ENCODE data around the gene KCTD11.
A peak's percentile ranks its signal among the peaks of the same experiment; 100 is the strongest.
"Not testable (repeated sequence)": the region's sequence is repeated elsewhere in the genome, so short reads cannot be mapped to it uniquely, and the experiment has no call there.

KCTD11 gene

GRCh38 chr17:7365963-7366362 is 14.0 kb downstream of the KCTD11 start:
- H3K9me3 Mint-ChIP-seq; H3K4me3 Mint-ChIP-seq; H3K4me1 Mint-ChIP-seq; DNase-seq; ATAC-seq (replicated peaks); H3K27ac Mint-ChIP-seq; H3K36me3 Mint-ChIP-seq: not testable (repeated sequence)
- H3K27me3 Mint-ChIP-seq: peaks cover 7 to 20% of the 10 kb centered on the region in 2 donors

- Mint-ChIP-seq H3K27me3 (peaks cover 1 to 11% of the 10 kb centered on the region in 2 donors), H3K4me1 (peaks cover 0 to 10% of the 10 kb centered on the region in 2 donors), H3K4me3 (no peak overlapping the region), H3K27ac (no peak overlapping the region), H3K36me3 (no peaks in the 10 kb centered on the region), H3K9me3 (no peaks in the 10 kb centered on the region)
- no peak for DNase-seq
- ATAC-seq (replicated peaks): no peak
Measured at GRCh38 chr17:7367083-7367482, 15.1 kb downstream of the KCTD11 start.

DNA sequence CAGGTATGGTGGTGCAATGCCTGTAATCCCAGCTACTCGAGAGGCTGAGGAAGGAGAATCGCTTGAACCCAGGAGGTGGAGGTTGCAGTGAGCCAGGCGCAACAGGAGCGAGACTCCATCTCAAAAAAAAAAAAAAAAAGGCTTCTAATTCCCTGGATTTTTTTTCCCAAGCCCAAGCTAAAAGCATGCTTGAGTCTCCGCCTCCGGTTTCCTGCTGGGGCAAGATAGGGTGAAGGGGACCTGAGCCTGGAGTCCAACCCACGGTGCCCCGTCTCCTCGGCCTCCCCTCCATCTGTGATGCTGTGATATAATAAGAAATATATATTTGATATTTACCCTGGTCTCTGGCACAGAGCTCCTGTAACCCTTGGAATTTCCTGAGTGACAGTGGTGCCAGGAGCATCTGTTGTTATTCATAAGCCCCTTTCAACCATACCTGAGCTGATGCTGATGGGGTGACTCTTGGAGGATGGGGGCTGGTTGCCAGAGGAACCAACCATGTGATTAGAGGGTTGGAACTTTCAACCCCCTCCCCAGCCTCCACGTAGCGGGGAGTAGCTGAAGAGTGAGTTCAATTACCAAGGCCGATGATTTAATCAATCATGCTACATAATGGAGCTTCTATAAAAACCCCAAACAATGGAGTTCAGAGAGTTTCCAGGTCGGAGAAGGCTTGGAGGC is 16.1 kb downstream of the KCTD11 start:
- H3K27ac Mint-ChIP-seq: no peak overlapping the region
- no peaks in the 10 kb centered on the region for H3K9me3 Mint-ChIP-seq
- peaks cover 0 to 10% of the 10 kb centered on the region in 2 donors for H3K4me1 Mint-ChIP-seq
- ATAC-seq (replicated peaks) (no peak), DNase-seq (no peak)
- peaks cover 0 to 10% of the 10 kb centered on the region in 2 donors for H3K27me3 Mint-ChIP-seq
- H3K4me3 Mint-ChIP-seq: no peak overlapping the region
- H3K36me3 Mint-ChIP-seq: no peaks in the 10 kb centered on the region

DNA sequence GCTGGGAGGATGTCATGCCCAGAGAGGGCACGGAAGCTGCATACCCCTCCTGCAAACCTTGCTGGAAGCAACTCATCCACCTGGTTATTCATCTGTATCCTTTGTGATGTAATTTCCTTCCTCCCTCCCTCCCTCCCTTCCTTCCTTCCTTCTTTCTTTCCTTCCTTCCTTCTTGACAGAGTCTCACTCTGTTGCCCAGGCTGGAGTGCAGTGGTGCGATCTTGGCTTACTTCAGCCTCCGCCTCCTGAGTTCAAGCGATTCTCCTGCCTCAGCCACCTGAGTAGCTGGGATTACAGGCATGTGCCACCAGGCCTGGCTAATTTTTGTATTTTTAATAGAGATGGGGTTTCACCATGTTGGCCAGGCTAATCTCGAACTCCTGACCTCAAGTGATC is 16.6 kb downstream of the KCTD11 start:
- not testable (repeated sequence) for DNase-seq; H3K36me3 Mint-ChIP-seq; H3K4me3 Mint-ChIP-seq; H3K27ac Mint-ChIP-seq; ATAC-seq (replicated peaks); H3K4me1 Mint-ChIP-seq; H3K9me3 Mint-ChIP-seq; H3K27me3 Mint-ChIP-seq

- no peak overlapping the region for H3K4me3 Mint-ChIP-seq
- ATAC-seq (replicated peaks): no peak
- H3K27ac Mint-ChIP-seq: no peak overlapping the region
- H3K27me3 Mint-ChIP-seq: peaks cover 5 to 10% of the 10 kb centered on the region in 2 donors
- H3K9me3 Mint-ChIP-seq: no peaks in the 10 kb centered on the region
- H3K36me3 Mint-ChIP-seq: no peaks in the 10 kb centered on the region
- H3K4me1 Mint-ChIP-seq: peaks cover 0 to 10% of the 10 kb centered on the region in 2 donors
- no peak for DNase-seq
Measured at GRCh38 chr17:7369825-7370224, 17.9 kb downstream of the KCTD11 start.

GRCh38 chr17:7370853-7371252 is 18.9 kb downstream of the KCTD11 start:
- no peaks in the 10 kb centered on the region for H3K36me3 Mint-ChIP-seq
- no peak for DNase-seq
- no peak for ATAC-seq (replicated peaks)
- peaks cover 0 to 10% of the 10 kb centered on the region in 2 donors for H3K4me1 Mint-ChIP-seq
- peaks cover 5 to 10% of the 10 kb centered on the region in 2 donors for H3K27me3 Mint-ChIP-seq
- no peaks in the 10 kb centered on the region for H3K9me3 Mint-ChIP-seq
- H3K27ac Mint-ChIP-seq: no peak overlapping the region
- H3K4me3 Mint-ChIP-seq: no peak overlapping the region

DNA sequence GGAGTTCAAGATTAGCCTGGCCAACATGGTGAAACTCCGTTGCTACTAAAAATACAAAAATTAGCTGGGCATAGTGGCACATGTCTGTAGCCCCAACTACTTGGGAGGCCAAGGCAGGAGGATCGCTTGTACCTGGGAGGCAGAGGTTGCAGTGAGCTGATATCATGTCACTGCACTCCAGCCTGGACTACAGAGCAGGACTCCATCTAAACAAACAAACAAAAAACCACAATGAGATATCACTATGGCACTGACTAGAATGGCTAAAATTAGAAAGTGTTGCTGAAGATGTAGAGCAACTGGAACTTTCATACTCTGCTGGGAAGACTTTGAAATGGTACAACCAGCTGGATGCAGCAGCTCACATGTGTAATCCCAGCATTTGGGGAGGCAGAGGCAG is 22.4 kb downstream of the KCTD11 start:
- DNase-seq: no peak
- peaks cover 17 to 22% of the 10 kb centered on the region in 2 donors for H3K27me3 Mint-ChIP-seq
- peaks cover 4 to 5% of the 10 kb centered on the region in 2 donors for H3K9me3 Mint-ChIP-seq
- H3K36me3 Mint-ChIP-seq: peaks cover 0 to 3% of the 10 kb centered on the region in 2 donors
- no peak overlapping the region for H3K27ac Mint-ChIP-seq
- H3K4me1 Mint-ChIP-seq: no peaks in the 10 kb centered on the region
- H3K4me3 Mint-ChIP-seq: no peak overlapping the region
- ATAC-seq (replicated peaks): no peak

DNA sequence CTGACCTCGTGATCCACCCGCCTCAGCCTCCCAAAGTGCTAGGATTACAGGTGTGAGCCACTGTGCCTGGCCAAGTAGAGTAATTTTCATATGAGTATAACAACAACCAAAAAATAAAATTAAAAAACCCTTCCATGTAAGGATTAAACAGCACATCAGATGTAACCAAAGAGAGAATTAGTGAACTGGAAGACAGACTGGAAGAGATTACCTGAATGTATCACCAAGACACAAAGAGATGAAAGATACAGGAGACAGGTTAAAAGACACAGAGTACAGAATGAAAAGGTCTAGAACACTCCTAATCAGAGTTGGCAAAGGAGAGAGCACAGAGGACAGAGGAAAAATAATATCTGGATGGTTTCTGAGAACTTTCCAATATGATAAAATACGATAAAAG is 27.2 kb downstream of the KCTD11 start:
- Mint-ChIP-seq H3K27ac (no peak overlapping the region), H3K36me3 (peaks cover 0 to 3% of the 10 kb centered on the region in 2 donors), H3K9me3 (peaks cover 5% of the 10 kb centered on the region in 2 donors), H3K4me1 (peaks cover 12 to 13% of the 10 kb centered on the region in 2 donors), H3K4me3 (no peak overlapping the region), H3K27me3 (peaks cover 50 to 53% of the 10 kb centered on the region in 2 donors)
- DNase-seq: no peak
- ATAC-seq (replicated peaks): no peak

GRCh38 chr17:7380321-7380720 is 28.4 kb downstream of the KCTD11 start:
- DNase-seq (no peak), ATAC-seq (replicated peaks) (no peak)
- H3K36me3 Mint-ChIP-seq: peaks cover 0 to 7% of the 10 kb centered on the region in 2 donors
- H3K27ac Mint-ChIP-seq: peak overlapping the region; percentile 68
- peak overlapping the region in 1 of 2 donors; percentile 33 for H3K4me3 Mint-ChIP-seq
- peaks cover 46 to 53% of the 10 kb centered on the region in 2 donors for H3K27me3 Mint-ChIP-seq
- H3K4me1 Mint-ChIP-seq: peaks cover 18 to 20% of the 10 kb centered on the region in 2 donors
- peaks cover 5% of the 10 kb centered on the region in 2 donors for H3K9me3 Mint-ChIP-seq

GRCh38 chr17:7380855-7381683 is 29.1 kb downstream of the KCTD11 start, which contains the start of gene TNK1:
TSS of gene TNK1 (plus strand) at chr17:7381089. CDS start at chr17:7382927, 1,838 bp downstream.
- peaks cover 46 to 53% of the 10 kb centered on the region in 2 donors for H3K27me3 Mint-ChIP-seq
- H3K36me3 Mint-ChIP-seq: peaks cover 2 to 7% of the 10 kb centered on the region in 2 donors
- ATAC-seq (replicated peaks) (no peak), DNase-seq (no peak)
- H3K27ac Mint-ChIP-seq: peak within 1 kb of the TSS; percentile 68
- H3K4me3 Mint-ChIP-seq: peak within 1 kb of the TSS; percentile 33 to 73
- peaks cover 18 to 20% of the 10 kb centered on the region in 2 donors for H3K4me1 Mint-ChIP-seq
- H3K9me3 Mint-ChIP-seq: peaks cover 5% of the 10 kb centered on the region in 2 donors

- H3K4me3 Mint-ChIP-seq: peak overlapping the region in 1 of 2 donors; percentile 82
- ATAC-seq (replicated peaks): no peak
- peaks cover 4 to 11% of the 10 kb centered on the region in 2 donors for H3K36me3 Mint-ChIP-seq
- peaks cover 18 to 20% of the 10 kb centered on the region in 2 donors for H3K4me1 Mint-ChIP-seq
- H3K27ac Mint-ChIP-seq: no peak overlapping the region
- peaks cover 38 to 47% of the 10 kb centered on the region in 2 donors for H3K27me3 Mint-ChIP-seq
- peaks cover 5% of the 10 kb centered on the region in 2 donors for H3K9me3 Mint-ChIP-seq
- DNase-seq: no peak
Measured at GRCh38 chr17:7382901-7383300, 30.9 kb downstream of the KCTD11 start.

DNA sequence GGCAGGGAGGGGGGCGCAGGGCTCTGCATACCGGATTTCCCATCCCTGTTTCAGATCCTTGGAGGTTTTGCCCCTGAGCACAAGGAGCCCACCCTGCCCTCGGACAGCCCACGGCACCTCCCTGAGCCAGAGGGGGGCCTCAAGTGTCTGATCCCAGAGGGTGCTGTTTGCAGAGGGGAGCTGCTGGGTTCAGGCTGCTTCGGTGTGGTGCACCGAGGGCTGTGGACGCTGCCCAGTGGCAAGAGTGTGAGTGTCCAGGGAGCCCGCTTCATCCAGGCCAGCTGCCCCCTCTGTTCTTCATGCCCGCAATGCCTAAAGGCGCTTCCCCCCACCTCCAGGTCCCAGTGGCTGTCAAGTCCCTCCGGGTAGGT is 31.4 kb downstream of the KCTD11 start:
- Mint-ChIP-seq H3K4me1 (peaks cover 18 to 20% of the 10 kb centered on the region in 2 donors), H3K27ac (no peak overlapping the region), H3K27me3 (peaks cover 38 to 47% of the 10 kb centered on the region in 2 donors), H3K36me3 (peaks cover 4 to 13% of the 10 kb centered on the region in 2 donors), H3K4me3 (peak overlapping the region; percentile 52 to 82), H3K9me3 (peaks cover 5% of the 10 kb centered on the region in 2 donors)
- DNase-seq (no peak), ATAC-seq (replicated peaks) (no peak)

GRCh38 chr17:7383742-7384488 is 32.0 kb downstream of the KCTD11 start:
- peaks cover 38 to 45% of the 10 kb centered on the region in 2 donors for H3K27me3 Mint-ChIP-seq
- H3K4me3 Mint-ChIP-seq: peak overlapping the region; percentile 82 to 83
- H3K36me3 Mint-ChIP-seq: peaks cover 6 to 15% of the 10 kb centered on the region in 2 donors
- peak; percentile 98 for ATAC-seq (replicated peaks)
- H3K27ac Mint-ChIP-seq: peak overlapping the region; percentile 16
- DNase-seq: peak; percentile 66
- peaks cover 18 to 20% of the 10 kb centered on the region in 2 donors for H3K4me1 Mint-ChIP-seq
- H3K9me3 Mint-ChIP-seq: peaks cover 4 to 5% of the 10 kb centered on the region in 2 donors
